ENCODE measurements around the gene HOATZ.

The HOATZ gene

DNA sequence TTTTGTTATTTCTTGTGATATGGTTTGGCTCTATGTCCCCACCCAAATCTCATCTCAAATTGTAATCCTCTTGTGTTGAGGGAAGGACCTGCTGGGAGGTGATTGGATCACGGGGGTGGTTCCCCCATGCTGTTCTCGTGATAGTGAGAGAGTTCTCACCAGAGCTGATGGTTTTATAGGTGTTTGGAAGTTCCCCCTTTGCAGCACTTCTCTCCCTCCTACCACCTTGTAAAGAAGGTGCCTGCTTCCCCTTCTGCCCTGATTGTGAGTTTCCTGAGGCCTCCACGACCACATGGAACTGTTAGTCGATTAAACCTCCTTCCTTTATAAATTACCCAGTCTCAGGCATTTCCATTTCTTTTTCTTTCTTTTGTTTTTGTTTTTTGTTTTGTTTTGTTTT, 63.2 kb downstream of the HOATZ start:
- DNase-seq (ENCODE audit: low read depth): no peak

- no peak for DNase-seq (ENCODE audit: low read depth)
These were observed 66.8 kb downstream of the HOATZ start for GRCh38 chr11:111581341-111581740.

DNA sequence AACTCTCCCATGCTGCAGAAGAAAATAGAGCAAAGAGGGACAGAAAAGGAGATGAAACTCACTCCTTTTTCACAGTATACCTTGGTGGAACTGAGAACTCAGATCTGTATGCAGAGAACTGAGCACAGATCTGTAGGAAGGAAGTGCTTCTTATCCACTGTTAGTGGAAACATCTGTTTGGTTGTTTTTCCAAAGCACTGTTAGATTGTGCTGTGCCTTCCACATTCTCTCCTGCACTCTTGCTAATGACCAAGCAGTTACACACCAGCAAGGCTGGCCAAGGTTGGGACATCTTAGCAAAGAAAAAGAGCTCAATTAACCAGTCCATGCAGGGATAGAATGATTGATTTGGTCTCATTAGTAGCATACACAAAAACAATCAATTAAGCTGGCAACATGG, 67.6 kb downstream of the HOATZ start:
- DNase-seq (ENCODE audit: low read depth): no peak

DNA sequence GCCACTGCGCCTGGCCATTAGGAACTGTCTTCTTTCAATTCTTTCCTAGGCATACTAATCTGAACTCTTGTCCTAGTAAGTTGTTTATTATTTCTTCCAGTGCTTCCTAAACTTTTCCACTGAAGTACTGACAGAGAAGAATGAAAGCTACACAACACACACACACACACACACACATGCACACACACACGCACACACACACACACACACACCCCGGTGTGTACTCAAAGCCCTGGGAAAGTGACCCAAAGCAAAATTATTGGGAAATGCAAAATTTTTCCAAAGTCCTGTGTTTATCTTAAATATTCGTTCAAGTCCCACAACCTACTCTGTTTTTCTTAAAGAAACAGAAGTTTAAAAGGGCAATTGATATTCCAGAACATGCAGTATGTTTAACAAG, 68.3 kb downstream of the HOATZ start:
- DNase-seq (ENCODE audit: low read depth): no peak

- DNase-seq (ENCODE audit: low read depth): no peak
These were observed 70.8 kb downstream of the HOATZ start for GRCh38 chr11:111585371-111585770.

DNA sequence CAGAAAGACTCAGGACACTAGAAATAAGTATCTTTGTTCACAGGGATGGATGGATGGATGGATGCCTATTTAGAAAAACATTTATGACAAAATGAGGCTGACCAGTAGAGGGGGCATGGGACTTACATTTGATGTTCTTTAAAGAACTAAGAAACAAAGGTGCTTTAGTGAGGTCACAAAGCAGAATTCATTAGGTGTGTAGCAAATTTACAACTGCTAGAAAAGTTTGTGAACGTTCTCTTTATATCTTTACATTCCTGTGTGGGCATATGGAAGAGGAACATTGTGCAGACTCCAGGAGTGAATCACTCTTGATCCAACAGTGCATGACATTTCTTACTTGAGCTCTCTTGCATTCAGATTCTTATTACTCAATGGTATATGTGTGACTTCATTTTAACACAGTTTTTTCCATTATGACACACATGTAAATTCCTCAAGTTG, 71.8 kb downstream of the HOATZ start:
- DNase-seq (ENCODE audit: low read depth): no peak
